GM21526 (cell line): ENCODE measurements around the gene VWCE.
"Not testable (repeated sequence)": the region's sequence is repeated elsewhere in the genome, so short reads cannot be mapped to it uniquely, and the experiment has no call there.

Experiments
- ATAC-seq: cut with Tn5 transposase; IDR thresholded peaks from one replicate; pipeline ENCODE4 v1.9.1; 2021; ENCODE audit warnings: moderate library complexity; ENCODE audit not compliant: unreplicated experiment, low FRiP score

The VWCE gene

DNA sequence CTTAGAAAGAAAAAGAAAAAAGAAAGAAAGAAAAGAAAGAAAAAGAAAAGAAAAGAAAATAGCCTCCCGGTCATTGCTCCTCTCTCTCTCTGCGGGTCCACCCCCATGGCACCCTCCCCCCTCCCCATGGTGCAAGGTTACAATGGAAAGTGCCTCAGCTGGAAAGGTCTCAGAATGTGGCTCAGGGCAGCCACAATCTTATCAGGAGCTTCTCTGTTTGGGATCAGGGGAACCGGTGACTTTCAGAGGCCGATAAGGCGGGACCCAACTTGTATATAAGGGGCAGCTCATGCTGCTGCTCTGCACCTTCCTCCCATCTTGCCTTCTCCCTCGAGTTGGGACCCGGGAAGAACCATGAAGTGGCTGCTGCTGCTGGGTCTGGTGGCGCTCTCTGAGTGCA is 73.1 kb downstream of the VWCE start, which contains the start of gene PGA4:
PGA4 (plus strand) TSS at position 301 of the 400 bp plus-strand sequence; CDS start at position 355, 54 bp downstream.
- not testable (repeated sequence) for ATAC-seq

DNA sequence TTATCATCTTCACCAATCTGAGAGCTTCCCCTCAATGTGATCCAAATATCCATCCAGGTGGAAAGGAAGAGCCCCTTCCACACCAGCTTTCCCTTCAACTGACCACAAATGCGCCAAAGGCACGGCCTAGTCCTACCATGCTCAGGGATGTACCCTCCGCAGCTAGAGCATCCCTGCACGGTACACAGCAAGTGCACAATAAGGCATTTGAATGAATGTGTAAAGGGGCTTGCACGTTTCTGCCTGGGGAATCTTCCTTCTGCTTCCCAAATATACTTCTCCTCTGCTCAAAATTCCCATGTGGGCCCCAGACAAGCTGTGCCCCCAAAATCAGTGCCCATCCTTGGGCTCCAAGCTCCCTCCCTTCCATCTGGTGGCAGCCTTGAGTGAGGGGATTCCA is 76.1 kb downstream of the VWCE start:
- not testable (repeated sequence) for ATAC-seq

DNA sequence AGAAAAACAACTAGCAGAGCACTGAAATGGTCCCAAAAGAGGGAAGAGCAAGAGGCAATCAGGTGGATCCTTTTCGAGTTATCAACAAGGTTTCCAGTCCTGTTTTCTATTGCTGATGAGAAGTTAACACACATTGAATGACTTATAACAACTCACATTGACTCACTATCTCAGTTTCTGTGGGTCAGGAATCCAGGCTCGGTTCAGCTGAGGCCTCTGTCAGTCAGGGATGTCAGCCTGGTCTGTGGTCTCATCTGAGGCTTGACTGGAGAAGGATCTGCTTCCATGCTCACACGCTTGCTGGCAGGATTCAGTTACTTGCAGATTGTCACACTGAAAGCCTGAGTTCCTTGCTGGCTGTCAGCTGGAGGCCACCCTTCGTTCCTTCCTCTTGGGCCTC is 76.8 kb downstream of the VWCE start:
- not testable (repeated sequence) for ATAC-seq

DNA sequence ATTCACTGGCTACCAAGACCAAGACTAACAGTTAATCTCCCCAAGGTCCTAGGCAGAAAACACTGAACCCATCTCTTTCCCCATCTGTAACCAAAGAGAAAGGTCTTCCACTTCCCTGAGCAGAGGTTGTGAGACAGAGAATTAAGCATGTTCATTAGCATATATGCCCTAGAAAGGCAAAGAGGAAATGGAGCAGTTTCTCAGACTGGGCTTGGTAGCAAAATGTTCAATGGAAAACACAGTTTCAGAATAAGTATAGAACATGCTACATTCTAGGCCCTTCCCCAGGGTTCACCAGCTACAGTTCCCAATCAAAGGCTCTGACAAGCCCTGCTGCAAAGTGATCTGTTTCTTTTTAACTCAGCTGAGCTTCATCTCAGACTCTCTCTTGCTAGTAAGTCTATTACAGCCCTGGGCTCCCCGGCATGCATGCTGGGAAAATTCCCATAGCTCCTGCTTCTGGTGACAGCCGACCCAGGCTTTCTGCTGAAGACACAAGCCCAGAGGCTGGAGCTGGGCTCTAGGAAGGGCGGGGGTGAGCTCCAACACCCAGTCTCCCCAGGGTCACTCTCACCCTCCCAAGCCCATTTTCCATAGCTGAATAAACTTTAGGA is 81.3 kb downstream of the VWCE start:
- ATAC-seq: not testable (repeated sequence)

DNA sequence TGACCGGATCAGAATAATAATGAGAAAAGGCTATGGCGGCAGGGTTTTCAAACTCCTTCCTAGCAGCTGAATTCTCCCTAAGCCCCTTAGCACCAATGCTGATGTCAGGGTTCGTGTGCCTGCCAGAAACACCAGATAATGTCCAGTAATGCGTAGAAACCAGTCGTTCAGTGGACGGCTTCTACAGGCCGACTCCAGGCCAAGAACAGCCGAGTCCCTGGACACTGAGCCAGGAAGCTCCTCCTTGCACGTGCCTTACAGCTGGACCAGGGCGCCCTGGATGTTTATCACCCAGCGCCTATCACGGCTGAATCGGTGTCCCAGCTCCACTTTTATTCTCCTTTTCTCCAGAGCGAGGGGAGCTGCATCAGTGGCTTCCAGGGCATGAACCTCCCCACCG is 82.9 kb downstream of the VWCE start:
- not testable (repeated sequence) for ATAC-seq

DNA sequence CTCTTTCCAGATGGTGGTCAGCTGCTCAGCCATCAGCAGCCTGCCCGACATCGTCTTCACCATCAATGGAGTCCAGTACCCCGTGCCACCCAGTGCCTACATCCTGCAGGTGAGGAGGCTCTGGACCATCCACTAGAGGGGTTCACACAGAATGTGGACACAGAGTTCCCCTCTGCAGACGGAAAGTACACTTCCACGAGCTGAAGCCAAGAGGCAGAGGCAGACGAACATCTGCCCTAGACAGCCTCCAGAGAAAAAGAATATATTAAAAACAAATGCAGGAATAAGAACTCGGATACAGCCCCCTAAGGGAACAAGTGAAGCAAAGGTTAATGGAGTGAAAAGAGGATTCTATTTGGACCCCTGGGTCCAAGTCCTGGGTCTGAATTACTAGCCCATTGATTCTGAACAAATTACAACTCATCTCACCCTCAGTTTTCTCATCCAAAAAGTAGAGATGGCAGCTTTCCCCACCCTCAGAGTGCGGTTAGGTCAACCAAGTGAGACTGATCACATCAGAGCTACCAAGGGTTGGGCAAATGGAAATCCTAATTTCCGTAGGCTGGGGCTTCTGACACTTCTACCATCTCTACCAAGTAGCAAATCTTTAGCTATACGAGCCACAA is 83.7 kb downstream of the VWCE start:
- ATAC-seq: not testable (repeated sequence)

DNA sequence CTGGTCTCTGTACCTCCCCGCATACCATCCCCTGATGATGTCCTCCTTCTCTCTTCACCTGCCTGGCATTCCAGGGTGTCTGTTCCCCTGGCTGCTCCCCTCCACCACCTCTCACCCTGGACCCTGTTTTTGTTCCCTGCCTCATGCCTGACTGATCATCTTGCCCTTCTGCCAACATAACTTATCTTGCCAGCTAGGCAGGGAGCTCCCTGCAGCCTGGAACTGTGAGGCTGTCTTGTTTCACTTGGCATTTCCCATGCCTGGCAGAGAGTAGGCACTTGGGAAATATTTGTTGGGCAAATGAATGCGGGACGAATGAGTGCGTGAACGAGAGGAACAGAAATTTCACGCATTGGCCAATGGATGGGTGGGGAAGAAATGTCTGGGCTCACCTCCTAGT is 84.5 kb downstream of the VWCE start:
- ATAC-seq: not testable (repeated sequence)
